GM12878 (cell line): Measurements from ENCODE around the gene C20orf202. TPM values are rescaled to one million over a fixed set of nuclear protein-coding genes. Genes with fewer than 3 reads are reported as not detected.

Experiments used
- ATAC-seq: fragments of 200-7000 bp; cut with Tn5 transposase; 3 replicates; pipeline ENCODE4 v1.9.1; 2020; ENCODE audit warnings: mild to moderate bottlenecking, moderate library complexity
- BruUV-seq: library from RNA; stranded (reverse); fragments of 400-500 nt; replicated peaks from 2 replicates; lab custom pipeline; 2021; lab: Mats Ljungman, UMichigan
- CTCF ChIA-PET: fragments of 300-600 bp; sonication (Branson Sonifier 250); formaldehyde crosslinking; extraction: SDS; loops from one replicate; lab custom pipeline; 2021; ENCODE audit warnings: inconsistent platforms; lab: Yijun Ruan, JAX
- POLR2A ChIA-PET: fragments of 350-600 bp; formaldehyde crosslinking; extraction: SDS; loops from one replicate; lab custom pipeline; 2021; ENCODE audit warnings: inconsistent platforms; lab: Charles Lee
- RAD21 ChIA-PET: fragments of 300-600 bp; sonication (Branson Sonifier 250); formaldehyde crosslinking; loops from one replicate; lab custom pipeline; 2023; ENCODE audit warnings: antibody characterized with exemption; ENCODE audit not compliant: unreplicated experiment; lab: Charles Lee
- SMC1A ChIA-PET: fragments of 300-600 bp; sonication (Branson Sonifier 250); formaldehyde crosslinking; loops from one replicate; lab custom pipeline; 2023; ENCODE audit not compliant: unreplicated experiment, uncharacterized antibody; lab: Charles Lee
- DNase-seq: peaks from one replicate; pipeline ENCODE4 v3.0.0-alpha.2; 2011; ENCODE audit warnings: low read depth, low spot score
- FAIRE-seq: peaks from 3 replicates; lab custom pipeline; 2011; peaks lifted over from hg19 to GRCh38; lab: Jason Lieb, UNC
- H2AFZ ChIP-seq: 2 replicates; pipeline ENCODE4 v1.6.0; 2011; ENCODE audit warnings: low read depth, low read length, control low read depth; ENCODE audit not compliant: control insufficient read depth
- H3K27ac ChIP-seq: 2 replicates; pipeline ENCODE4 v1.5.1; 2011; ENCODE audit warnings: control low read depth; ENCODE audit not compliant: control insufficient read depth, insufficient read depth
- H3K27me3 ChIP-seq, 2 experiments: replicated peaks in 1 of 2; 2 replicates each; pipeline versions ENCODE4 v1.6.0 to v1.6.1; 2011; ENCODE audit warnings: low read length in 1 of 2; ENCODE audit not compliant: control insufficient read depth in 2 of 2, insufficient read depth in 2 of 2
- H3K36me3 ChIP-seq, 2 experiments: 2 replicates each; pipeline ENCODE4 v1.5.1; 2011; ENCODE audit warnings: low read length in 1 of 2; ENCODE audit not compliant: control insufficient read depth in 2 of 2, insufficient read depth in 2 of 2
- H3K4me1 ChIP-seq: 2 replicates; pipeline ENCODE4 v1.6.1; 2011; ENCODE audit warnings: mild to moderate bottlenecking, low read length, moderate library complexity, mixed read lengths; ENCODE audit not compliant: control insufficient read depth, insufficient read depth
- H3K4me2 ChIP-seq: 2 replicates; pipeline ENCODE4 v1.6.0; 2011; ENCODE audit warnings: control low read depth; ENCODE audit not compliant: control insufficient read depth, insufficient read depth
- H3K4me3 ChIP-seq: fragments of 200-600 bp; sonication (generic); 2 replicates; pipeline ENCODE4 v1.5.1; 2016
- H3K79me2 ChIP-seq: 2 replicates; pipeline ENCODE4 v1.6.0; 2011; ENCODE audit warnings: low read length; ENCODE audit not compliant: control insufficient read depth, insufficient read depth
- H3K9ac ChIP-seq: 2 replicates; pipeline ENCODE4 v1.8.0; 2011; ENCODE audit warnings: low read length, control low read depth, mixed read lengths; ENCODE audit not compliant: control insufficient read depth, insufficient read depth
- H3K9me3 ChIP-seq: replicated peaks from 3 replicates; pipeline ENCODE4 v1.5.1; 2011; ENCODE audit warnings: mild to moderate bottlenecking, low read length; ENCODE audit not compliant: control insufficient read depth, insufficient read depth
- H4K20me1 ChIP-seq: 2 replicates; pipeline ENCODE4 v1.6.0; 2011; ENCODE audit not compliant: control insufficient read depth, insufficient read depth
- BACH1 ChIP-seq: fragments of 450-650 bp; IDR thresholded peaks from 2 replicates; pipeline ENCODE4 v1.6.1; 2017; ENCODE audit warnings: mild to moderate bottlenecking, borderline replicate concordance
- HCFC1 ChIP-seq: fragments of 150-350 bp; IDR thresholded peaks from 2 replicates; pipeline ENCODE4 v1.6.1; 2014; ENCODE audit warnings: low read length
- HDAC6 ChIP-seq: fragments of 200-600 bp; sonication (generic); IDR thresholded peaks from one replicate; pipeline ENCODE4 v1.8.0; 2017; ENCODE audit warnings: antibody characterized with exemption; ENCODE audit not compliant: unreplicated experiment
- IRF5 ChIP-seq: fragments of 450-650 bp; IDR thresholded peaks from 2 replicates; pipeline ENCODE4 v1.6.1; 2017; ENCODE audit warnings: borderline replicate concordance
- NBN ChIP-seq: fragments of 450-650 bp; IDR thresholded peaks from 2 replicates; pipeline ENCODE4 v1.6.1; 2016
- POLR2AphosphoS5 ChIP-seq: IDR thresholded peaks from 2 replicates; pipeline ENCODE4 v1.6.1; 2011; ENCODE audit warnings: mild to moderate bottlenecking, low read length, inconsistent platforms
- RAD21 ChIP-seq: IDR thresholded peaks from 2 replicates; pipeline ENCODE4 v1.6.1; 2011; ENCODE audit warnings: mild to moderate bottlenecking, low read depth, low read length, moderate library complexity; ENCODE audit not compliant: insufficient read depth
- RFX5 ChIP-seq: IDR thresholded peaks from 2 replicates; pipeline ENCODE4 v1.6.1; 2011; ENCODE audit warnings: low read depth, low read length, improper control_type of control experiment
- TARDBP ChIP-seq: IDR thresholded peaks from 2 replicates; pipeline ENCODE4 v1.6.1; 2016; ENCODE audit warnings: borderline replicate concordance
- TCF7 ChIP-seq: IDR thresholded peaks from 2 replicates; pipeline ENCODE4 v1.6.1; 2014; ENCODE audit warnings: antibody characterized with exemption, borderline replicate concordance
- USF2 ChIP-seq: IDR thresholded peaks from 2 replicates; pipeline ENCODE4 v1.6.1; 2011; ENCODE audit warnings: low read depth, low read length, improper control_type of control experiment, borderline replicate concordance
- ZNF384 ChIP-seq: IDR thresholded peaks from 2 replicates; pipeline ENCODE4 v1.6.1; 2012; ENCODE audit warnings: low read depth, mild to moderate bottlenecking, low read length, improper control_type of control experiment, borderline replicate concordance
- WGBS: methylation state at CpG from one replicate; pipeline ENCODE4 v1.1.6; 2016; ENCODE audit warnings: low lambda C conversion rate; ENCODE audit not compliant: insufficient replicate concordance, insufficient coverage; ENCODE audit errors: missing lambda C conversion rate; 5-methylcytosine and 5-hydroxymethylcytosine counted together
- in situ Hi-C: fragments of 300-500 bp; cut with MboI; formaldehyde crosslinking; loops from 9 replicates; pipeline ENCODE4 v1.14.3; 2018; ENCODE audit warnings: mixed read lengths
- intact Hi-C: fragments of 100-400 bp; cut with micrococcal nuclease; formaldehyde crosslinking; loops from one replicate; pipeline ENCODE4 v1.14.2; 2022; ENCODE audit not compliant: unreplicated experiment
- polyA plus RNA-seq, 11 experiments: library from polyadenylated mRNA; depleted of rRNA in 4 of 11; unstranded in 6 of 11; stranded (reverse) in 5 of 11; fragments of >200 nt; fragmentation: Nextera tagmentation in 4 of 11; fragmentation: Illumina TruSeq in 1 of 11; extraction: Ambion mirVana in 4 of 11; extraction: Trizol in 1 of 11; gene quantifications; 1 replicate in 1 of 11; 2 replicates in 10 of 11; pipeline versions ENCODE4 v1.2.1 to v1.2.3, GENCODE V29; 2011 to 2016; ENCODE audit warnings: inconsistent platforms in 2 of 11, missing spikeins in 2 of 11, low read depth in 1 of 11
- total RNA-seq, 4 experiments: library from RNA; depleted of rRNA in 3 of 4; stranded (reverse); fragments of >200 nt in 3 of 4; fragmentation: Illumina TruSeq in 1 of 4; extraction: Trizol in 1 of 4; gene quantifications; 2 replicates each; pipeline versions ENCODE4 v1.2.1 to v1.2.3, GENCODE V29; 2013 to 2021
- TF ChIP-seq, protein P1 (sequence below): IDR thresholded peaks from 2 replicates; pipeline ENCODE4 v1.6.1; 2011; ENCODE audit warnings: low read depth, mild to moderate bottlenecking, low read length, moderate library complexity, borderline replicate concordance; ENCODE audit errors: extremely low read depth

The C20orf202 gene
- total and polyA plus RNA-seq, 10 of the 15 experiments (the other 5 are each of a cell fraction or from before 2014, with no cell fraction given): 0.04 TPM; not detected in 8

- Histone ChIP-seq H3K9me3 (no peaks in the 10 kb centered on the region), H3K27ac (no peak overlapping the region), H3K4me2 (no peak overlapping the region), H3K27me3 (peaks cover 2 to 4% of the 10 kb centered on the region in 2 experiments; a peak in 3 of 4 replicates), H4K20me1 (no peaks in the 10 kb centered on the region), H3K4me3 (no peak overlapping the region), H3K36me3 (no peaks in the 10 kb centered on the region), H3K9ac (no peak overlapping the region), H3K79me2 (no peaks in the 10 kb centered on the region), H2AFZ (no peak overlapping the region), H3K4me1 (no peaks in the 10 kb centered on the region)
- no TSS peak for BruUV-seq
- DNase-seq (no peak), ATAC-seq (no peak), FAIRE-seq (no peak)
- SMC1A ChIA-PET: interaction anchor here (0.8 kb wide), 1 partner anchor 80 kb away, joined by 3 read pairs; no protein-coding TSS in a partner anchor
- POLR2A ChIA-PET: no interaction called here
- WGBS: 20% methylated on average over 4 of the region's 4 CpGs
- in situ Hi-C loops: no loop called here
- RAD21 ChIA-PET: no interaction called here
- CTCF ChIA-PET: interaction anchor here (0.6 to 1.9 kb wide), 3 partner anchors 25 to 372 kb away, joined by 3 to 5 read pairs (median 3); no protein-coding TSS in a partner anchor
- intact Hi-C loops: no loop called here
- TF ChIP-seq IRF5 (no peak), HCFC1 (no peak), ZNF384 (no peak), POLR2AphosphoS5 (no peak), TARDBP (no peak), NBN (no peak), BACH1 (no peak), RFX5 (no peak), HDAC6 (no peak), RAD21 (no peak), USF2 (no peak), TCF7 (no peak)
- TF ChIP-seq, protein P1, sequence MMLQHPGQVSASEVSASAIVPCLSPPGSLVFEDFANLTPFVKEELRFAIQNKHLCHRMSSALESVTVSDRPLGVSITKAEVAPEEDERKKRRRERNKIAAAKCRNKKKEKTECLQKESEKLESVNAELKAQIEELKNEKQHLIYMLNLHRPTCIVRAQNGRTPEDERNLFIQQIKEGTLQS: no peak
- TF ChIP-seq, all 136 proteins: peak for 0
Observed at GRCh38 chr20:1187605-1188171, 15.6 kb upstream of the C20orf202 start.
